ENCODE data around the gene INTS4. TPM values are rescaled to one million over a fixed set of nuclear protein-coding genes. Genes with fewer than 3 reads are reported as not detected.
"Not testable (repeated sequence)": the region's sequence is repeated elsewhere in the genome, so short reads cannot be mapped to it uniquely, and the experiment has no call there.

Gene INTS4
- polyA plus RNA-seq, 1 of the 3 experiments (the other 2 are of a cell fraction): 23.0 TPM

DNA sequence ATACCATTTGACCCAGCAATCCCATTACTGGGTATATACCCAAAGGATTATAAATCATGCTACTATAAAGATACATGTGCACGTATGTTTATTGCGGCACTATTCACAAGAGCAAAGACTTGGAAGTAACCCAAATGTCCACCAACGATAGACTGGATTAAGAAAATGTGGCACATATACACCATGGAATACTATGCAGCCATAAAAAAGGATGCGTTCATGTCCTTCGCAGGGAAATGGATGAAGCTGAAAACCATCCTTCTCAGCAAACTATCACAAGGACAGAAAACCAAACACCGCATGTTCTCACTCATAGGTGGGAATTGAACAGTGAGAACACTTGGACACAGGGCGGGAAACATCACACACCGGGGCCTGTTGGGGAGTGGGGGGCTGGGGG is 8.0 kb downstream of the INTS4 start:
- H3F3A ChIP-seq (replicated peaks; ENCODE audit: insufficient read depth); H3K9ac ChIP-seq; H3K9me2 ChIP-seq; H3K4me2 ChIP-seq; POLR2A ChIA-PET; H3K4me3 ChIP-seq (ENCODE audit: low read depth in 2 of 2, low read length in 1 of 2); H4K20me1 ChIP-seq (ENCODE audit: insufficient read depth); H3K27ac ChIP-seq (ENCODE audit: low read depth in 2 of 2, low read length in 1 of 2); H3K27me3 ChIP-seq (ENCODE audit: insufficient read depth); H2AFZ ChIP-seq (ENCODE audit: low read depth); H3K9me3 ChIP-seq; H3K4me1 ChIP-seq (ENCODE audit: control insufficient read depth in 1 of 2, insufficient read depth in 2 of 2, low read depth in 1 of 2, low read length in 1 of 2); DNase-seq: not testable (repeated sequence)
- WGBS (ENCODE audit: low lambda C conversion rate): 97% methylated on average over 8 of the region's 8 CpGs
- peaks cover 35% of the 10 kb centered on the region for H3K79me2 ChIP-seq (ENCODE audit: insufficient read depth)
- peaks cover 18 to 43% of the 10 kb centered on the region in 2 experiments for H3K36me3 ChIP-seq (replicated peaks in 1 of 2; ENCODE audit: control insufficient read depth in 1 of 2, insufficient read depth in 2 of 2, low read length in 1 of 2)
- CTCF ChIA-PET: interaction anchor here (1.7 kb wide), 1 partner anchor 59 kb away, joined by 4 read pairs; no protein-coding TSS in a partner anchor

DNA sequence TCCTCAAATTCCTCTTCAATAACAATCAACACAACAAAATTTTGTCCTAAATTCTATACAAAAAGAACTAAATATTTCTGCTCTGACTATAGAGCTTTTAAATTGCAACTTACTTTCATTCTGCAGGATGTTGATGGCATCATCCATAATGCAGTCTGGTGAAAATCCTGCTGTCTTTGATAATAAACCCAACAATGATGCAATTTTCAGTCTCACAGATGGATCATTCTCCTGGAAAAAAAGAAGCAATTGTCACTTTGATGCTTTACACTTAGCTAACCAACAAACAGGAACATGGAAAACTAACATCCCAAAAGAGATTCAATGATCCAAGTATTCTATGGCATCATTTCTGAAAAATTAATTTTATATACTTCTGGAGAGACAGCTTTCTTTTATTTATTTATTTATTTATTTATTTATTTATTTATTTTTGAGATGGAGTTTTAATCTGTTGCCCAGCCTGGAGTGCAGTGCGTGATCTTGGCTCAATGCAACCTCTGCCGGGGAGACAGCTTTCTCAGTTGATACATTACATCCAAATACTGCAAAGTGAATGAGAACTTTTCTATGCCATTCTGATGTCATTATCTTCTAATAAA is 13.0 kb downstream of the INTS4 start:
- H3K9me3 ChIP-seq: no peaks in the 10 kb centered on the region
- H3K9ac ChIP-seq: no peak overlapping the region
- H3F3A ChIP-seq (replicated peaks; ENCODE audit: insufficient read depth): peaks cover 3% of the 10 kb centered on the region
- POLR2A ChIA-PET: interaction anchor here (0.6 to 1.1 kb wide), 2 partner anchors 11 to 354 kb away, joined by 3 read pairs; no protein-coding TSS in a partner anchor
- no peak for DNase-seq
- TF ChIP-seq EZH2phosphoT487 (IDR thresholded peaks at IDR 0.05; ENCODE audit: borderline replicate concordance, low read depth) (no peak), RXRA (IDR thresholded peaks at IDR 0.05; ENCODE audit: borderline replicate concordance, low read depth) (no peak), ELF1 (IDR thresholded peaks at IDR 0.05) (no peak), MEF2A (IDR thresholded peaks at IDR 0.05; ENCODE audit: borderline replicate concordance, low read depth) (no peak), FOSL2 (IDR thresholded peaks at IDR 0.05; ENCODE audit: borderline replicate concordance, low read depth) (no peak), TEAD4 (IDR thresholded peaks at IDR 0.05; ENCODE audit: borderline replicate concordance, insufficient read depth) (no peak), TCF12 (IDR thresholded peaks at IDR 0.05) (no peak), NRF1 (IDR thresholded peaks at IDR 0.05; ENCODE audit: low read depth, low read length) (no peak), GATA2 (CRISPR knock-in tag; IDR thresholded peaks at IDR 0.05) (no peak), EP300 (IDR thresholded peaks at IDR 0.05; ENCODE audit: borderline replicate concordance in 1 of 2, low read depth in 1 of 2, low read length in 1 of 2) (no peak)
- TF ChIP-seq, protein P1, sequence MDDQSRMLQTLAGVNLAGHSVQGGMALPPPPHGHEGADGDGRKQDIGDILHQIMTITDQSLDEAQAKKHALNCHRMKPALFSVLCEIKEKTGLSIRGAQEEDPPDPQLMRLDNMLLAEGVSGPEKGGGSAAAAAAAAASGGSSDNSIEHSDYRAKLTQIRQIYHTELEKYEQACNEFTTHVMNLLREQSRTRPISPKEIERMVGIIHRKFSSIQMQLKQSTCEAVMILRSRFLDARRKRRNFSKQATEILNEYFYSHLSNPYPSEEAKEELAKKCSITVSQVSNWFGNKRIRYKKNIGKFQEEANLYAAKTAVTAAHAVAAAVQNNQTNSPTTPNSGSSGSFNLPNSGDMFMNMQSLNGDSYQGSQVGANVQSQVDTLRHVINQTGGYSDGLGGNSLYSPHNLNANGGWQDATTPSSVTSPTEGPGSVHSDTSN (IDR thresholded peaks at IDR 0.05): no peak
- TF ChIP-seq, protein P2, sequence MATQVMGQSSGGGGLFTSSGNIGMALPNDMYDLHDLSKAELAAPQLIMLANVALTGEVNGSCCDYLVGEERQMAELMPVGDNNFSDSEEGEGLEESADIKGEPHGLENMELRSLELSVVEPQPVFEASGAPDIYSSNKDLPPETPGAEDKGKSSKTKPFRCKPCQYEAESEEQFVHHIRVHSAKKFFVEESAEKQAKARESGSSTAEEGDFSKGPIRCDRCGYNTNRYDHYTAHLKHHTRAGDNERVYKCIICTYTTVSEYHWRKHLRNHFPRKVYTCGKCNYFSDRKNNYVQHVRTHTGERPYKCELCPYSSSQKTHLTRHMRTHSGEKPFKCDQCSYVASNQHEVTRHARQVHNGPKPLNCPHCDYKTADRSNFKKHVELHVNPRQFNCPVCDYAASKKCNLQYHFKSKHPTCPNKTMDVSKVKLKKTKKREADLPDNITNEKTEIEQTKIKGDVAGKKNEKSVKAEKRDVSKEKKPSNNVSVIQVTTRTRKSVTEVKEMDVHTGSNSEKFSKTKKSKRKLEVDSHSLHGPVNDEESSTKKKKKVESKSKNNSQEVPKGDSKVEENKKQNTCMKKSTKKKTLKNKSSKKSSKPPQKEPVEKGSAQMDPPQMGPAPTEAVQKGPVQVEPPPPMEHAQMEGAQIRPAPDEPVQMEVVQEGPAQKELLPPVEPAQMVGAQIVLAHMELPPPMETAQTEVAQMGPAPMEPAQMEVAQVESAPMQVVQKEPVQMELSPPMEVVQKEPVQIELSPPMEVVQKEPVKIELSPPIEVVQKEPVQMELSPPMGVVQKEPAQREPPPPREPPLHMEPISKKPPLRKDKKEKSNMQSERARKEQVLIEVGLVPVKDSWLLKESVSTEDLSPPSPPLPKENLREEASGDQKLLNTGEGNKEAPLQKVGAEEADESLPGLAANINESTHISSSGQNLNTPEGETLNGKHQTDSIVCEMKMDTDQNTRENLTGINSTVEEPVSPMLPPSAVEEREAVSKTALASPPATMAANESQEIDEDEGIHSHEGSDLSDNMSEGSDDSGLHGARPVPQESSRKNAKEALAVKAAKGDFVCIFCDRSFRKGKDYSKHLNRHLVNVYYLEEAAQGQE (IDR thresholded peaks at IDR 0.05; ENCODE audit: low read depth, low read length): no peak
- TF ChIP-seq, protein P3, sequence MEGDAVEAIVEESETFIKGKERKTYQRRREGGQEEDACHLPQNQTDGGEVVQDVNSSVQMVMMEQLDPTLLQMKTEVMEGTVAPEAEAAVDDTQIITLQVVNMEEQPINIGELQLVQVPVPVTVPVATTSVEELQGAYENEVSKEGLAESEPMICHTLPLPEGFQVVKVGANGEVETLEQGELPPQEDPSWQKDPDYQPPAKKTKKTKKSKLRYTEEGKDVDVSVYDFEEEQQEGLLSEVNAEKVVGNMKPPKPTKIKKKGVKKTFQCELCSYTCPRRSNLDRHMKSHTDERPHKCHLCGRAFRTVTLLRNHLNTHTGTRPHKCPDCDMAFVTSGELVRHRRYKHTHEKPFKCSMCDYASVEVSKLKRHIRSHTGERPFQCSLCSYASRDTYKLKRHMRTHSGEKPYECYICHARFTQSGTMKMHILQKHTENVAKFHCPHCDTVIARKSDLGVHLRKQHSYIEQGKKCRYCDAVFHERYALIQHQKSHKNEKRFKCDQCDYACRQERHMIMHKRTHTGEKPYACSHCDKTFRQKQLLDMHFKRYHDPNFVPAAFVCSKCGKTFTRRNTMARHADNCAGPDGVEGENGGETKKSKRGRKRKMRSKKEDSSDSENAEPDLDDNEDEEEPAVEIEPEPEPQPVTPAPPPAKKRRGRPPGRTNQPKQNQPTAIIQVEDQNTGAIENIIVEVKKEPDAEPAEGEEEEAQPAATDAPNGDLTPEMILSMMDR (IDR thresholded peaks at IDR 0.05): no peak
- TF ChIP-seq, protein P4, sequence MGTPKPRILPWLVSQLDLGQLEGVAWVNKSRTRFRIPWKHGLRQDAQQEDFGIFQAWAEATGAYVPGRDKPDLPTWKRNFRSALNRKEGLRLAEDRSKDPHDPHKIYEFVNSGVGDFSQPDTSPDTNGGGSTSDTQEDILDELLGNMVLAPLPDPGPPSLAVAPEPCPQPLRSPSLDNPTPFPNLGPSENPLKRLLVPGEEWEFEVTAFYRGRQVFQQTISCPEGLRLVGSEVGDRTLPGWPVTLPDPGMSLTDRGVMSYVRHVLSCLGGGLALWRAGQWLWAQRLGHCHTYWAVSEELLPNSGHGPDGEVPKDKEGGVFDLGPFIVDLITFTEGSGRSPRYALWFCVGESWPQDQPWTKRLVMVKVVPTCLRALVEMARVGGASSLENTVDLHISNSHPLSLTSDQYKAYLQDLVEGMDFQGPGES (IDR thresholded peaks at IDR 0.05; ENCODE audit: low read depth, low read length): no peak
- H3K36me3 ChIP-seq (replicated peaks in 1 of 2; ENCODE audit: control insufficient read depth in 1 of 2, insufficient read depth in 2 of 2, low read length in 1 of 2): peaks cover 13 to 46% of the 10 kb centered on the region in 2 experiments
- H2AFZ ChIP-seq (ENCODE audit: low read depth): no peak overlapping the region
- no peak overlapping the region for H3K4me3 ChIP-seq (ENCODE audit: low read depth in 2 of 2, low read length in 1 of 2)
- no peaks in the 10 kb centered on the region for H3K9me2 ChIP-seq
- H4K20me1 ChIP-seq (ENCODE audit: insufficient read depth): no peaks in the 10 kb centered on the region
- no peaks in the 10 kb centered on the region for H3K27me3 ChIP-seq (ENCODE audit: insufficient read depth)
- no peak overlapping the region for H3K4me2 ChIP-seq
- H3K79me2 ChIP-seq (ENCODE audit: insufficient read depth): peaks cover 28% of the 10 kb centered on the region; the same call in 1 of the 2 replicates
- CTCF ChIA-PET: interaction anchor here (0.6 to 1.7 kb wide), 2 partner anchors 9 to 18 kb away, joined by 3 to 4 read pairs; no protein-coding TSS in a partner anchor
- no peaks in the 10 kb centered on the region for H3K4me1 ChIP-seq (ENCODE audit: control insufficient read depth in 1 of 2, insufficient read depth in 2 of 2, low read depth in 1 of 2, low read length in 1 of 2)
- WGBS (ENCODE audit: low lambda C conversion rate): 97% methylated on average over 2 of the region's 2 CpGs
- H3K27ac ChIP-seq (ENCODE audit: low read depth in 2 of 2, low read length in 1 of 2): no peak overlapping the region

Data from SK-N-SH (cell line).